Progenitor cell of endocrine pancreas (in vitro differentiated cells): Measurements from ENCODE around the gene MSI2. TPM values are rescaled to one million over a fixed set of nuclear protein-coding genes. Genes with fewer than 3 reads are reported as not detected.

Experiments used
- DNase-seq: peaks from one replicate; pipeline ENCODE4 v3.0.0; 2021; ENCODE audit warnings: low spot score; ENCODE audit not compliant: unreplicated experiment
- H3K27ac Mint-ChIP-seq: 2 replicates; pipeline ENCODE4 v1.8.0; 2021; ENCODE audit warnings: mild to moderate bottlenecking, moderate library complexity, mixed read lengths
- H3K27me3 Mint-ChIP-seq: 2 replicates; pipeline ENCODE4 v1.8.0; 2021; ENCODE audit warnings: mixed read lengths
- H3K36me3 Mint-ChIP-seq: 2 replicates; pipeline ENCODE4 v1.8.0; 2022; ENCODE audit warnings: mixed read lengths; ENCODE audit not compliant: insufficient read depth
- H3K4me1 Mint-ChIP-seq: 2 replicates; pipeline ENCODE4 v1.8.0; 2021; ENCODE audit warnings: low read depth, mixed read lengths
- H3K4me3 Mint-ChIP-seq: 2 replicates; pipeline ENCODE4 v1.8.0; 2021; ENCODE audit warnings: low read depth, mild to moderate bottlenecking, moderate library complexity, mixed read lengths
- H3K9me3 Mint-ChIP-seq: 2 replicates; pipeline ENCODE4 v1.8.0; 2021; ENCODE audit warnings: low read depth, mixed read lengths
- CTCF ChIP-seq: fragments of 200-600 bp; sonication (generic); IDR thresholded peaks from one replicate; pipeline ENCODE4 v1.5.0; 2021; ENCODE audit warnings: antibody characterized with exemption, mild to moderate bottlenecking; ENCODE audit not compliant: unreplicated experiment
- total RNA-seq: library from RNA; stranded (reverse); gene quantifications from 2 replicates; pipeline ENCODE4 v1.2.1, GENCODE V29; 2021

MSI2 gene
- total RNA-seq, 1 donor from 2014 or later, result 164 TPM

- peaks cover 4% of the 10 kb centered on the region for H3K4me1 Mint-ChIP-seq
These were observed 310.4 kb downstream of the MSI2 start for GRCh38 chr17:57566721-57567120.

GRCh38 chr17:57567251-57567650, 310.9 kb downstream of the MSI2 start:
- TF ChIP-seq CTCF, result no peak
- H3K4me1 Mint-ChIP-seq, result peaks cover 4% of the 10 kb centered on the region
- no peak for DNase-seq
- H3K36me3 Mint-ChIP-seq, result peaks cover 5% of the 10 kb centered on the region
- H3K27ac Mint-ChIP-seq, result no peak overlapping the region
- no peaks in the 10 kb centered on the region for H3K27me3 Mint-ChIP-seq
- H3K9me3 Mint-ChIP-seq, result no peaks in the 10 kb centered on the region
- H3K4me3 Mint-ChIP-seq, result no peak overlapping the region

More at GRCh38 chr17:57566721-57567120, 310.4 kb downstream of the MSI2 start:
- no peak overlapping the region for H3K4me3 Mint-ChIP-seq
- H3K9me3 Mint-ChIP-seq, result no peaks in the 10 kb centered on the region
- no peak overlapping the region for H3K27ac Mint-ChIP-seq
- no peaks in the 10 kb centered on the region for H3K27me3 Mint-ChIP-seq
- H3K36me3 Mint-ChIP-seq, result peaks cover 5% of the 10 kb centered on the region
- no peak for DNase-seq
- TF ChIP-seq CTCF, result no peak

- H3K27me3 Mint-ChIP-seq, result no peaks in the 10 kb centered on the region
- no peak for TF ChIP-seq CTCF
- peaks cover 5% of the 10 kb centered on the region for H3K36me3 Mint-ChIP-seq
- no peak overlapping the region for H3K4me3 Mint-ChIP-seq
- no peak overlapping the region for H3K27ac Mint-ChIP-seq
- no peak for DNase-seq
- no peaks in the 10 kb centered on the region for H3K9me3 Mint-ChIP-seq
- H3K4me1 Mint-ChIP-seq, result peaks cover 4% of the 10 kb centered on the region
These were observed 312.0 kb downstream of the MSI2 start for GRCh38 chr17:57568340-57568739.

GRCh38 chr17:57569021-57569420, 312.7 kb downstream of the MSI2 start:
- no peaks in the 10 kb centered on the region for H3K9me3 Mint-ChIP-seq
- no peak overlapping the region for H3K27ac Mint-ChIP-seq
- DNase-seq, result no peak
- H3K4me3 Mint-ChIP-seq, result no peak overlapping the region
- no peak for TF ChIP-seq CTCF
- no peaks in the 10 kb centered on the region for H3K27me3 Mint-ChIP-seq
- H3K36me3 Mint-ChIP-seq, result peaks cover 5% of the 10 kb centered on the region
- H3K4me1 Mint-ChIP-seq, result peaks cover 4% of the 10 kb centered on the region

GRCh38 chr17:57569853-57570252, 313.5 kb downstream of the MSI2 start:
- H3K36me3 Mint-ChIP-seq, result peaks cover 5% of the 10 kb centered on the region
- TF ChIP-seq CTCF, result no peak
- no peaks in the 10 kb centered on the region for H3K9me3 Mint-ChIP-seq
- H3K27me3 Mint-ChIP-seq, result no peaks in the 10 kb centered on the region
- no peak overlapping the region for H3K4me3 Mint-ChIP-seq
- DNase-seq, result no peak
- H3K4me1 Mint-ChIP-seq, result peaks cover 4% of the 10 kb centered on the region
- no peak overlapping the region for H3K27ac Mint-ChIP-seq
